ENCODE data around the gene FANCF.
A peak's percentile ranks its signal among the peaks of the same experiment; 100 is the strongest.
"Not testable (repeated sequence)": the region's sequence is repeated elsewhere in the genome, so short reads cannot be mapped to it uniquely, and the experiment has no call there.

Gene FANCF

GRCh38 chr11:22625448-22626287 lies at the start of gene FANCF:
TSS of gene FANCF (minus strand) at chr11:22625823. CDS start at chr11:22625810, 13 bp downstream.
- peak; percentile 97 for DNase-seq

DNA sequence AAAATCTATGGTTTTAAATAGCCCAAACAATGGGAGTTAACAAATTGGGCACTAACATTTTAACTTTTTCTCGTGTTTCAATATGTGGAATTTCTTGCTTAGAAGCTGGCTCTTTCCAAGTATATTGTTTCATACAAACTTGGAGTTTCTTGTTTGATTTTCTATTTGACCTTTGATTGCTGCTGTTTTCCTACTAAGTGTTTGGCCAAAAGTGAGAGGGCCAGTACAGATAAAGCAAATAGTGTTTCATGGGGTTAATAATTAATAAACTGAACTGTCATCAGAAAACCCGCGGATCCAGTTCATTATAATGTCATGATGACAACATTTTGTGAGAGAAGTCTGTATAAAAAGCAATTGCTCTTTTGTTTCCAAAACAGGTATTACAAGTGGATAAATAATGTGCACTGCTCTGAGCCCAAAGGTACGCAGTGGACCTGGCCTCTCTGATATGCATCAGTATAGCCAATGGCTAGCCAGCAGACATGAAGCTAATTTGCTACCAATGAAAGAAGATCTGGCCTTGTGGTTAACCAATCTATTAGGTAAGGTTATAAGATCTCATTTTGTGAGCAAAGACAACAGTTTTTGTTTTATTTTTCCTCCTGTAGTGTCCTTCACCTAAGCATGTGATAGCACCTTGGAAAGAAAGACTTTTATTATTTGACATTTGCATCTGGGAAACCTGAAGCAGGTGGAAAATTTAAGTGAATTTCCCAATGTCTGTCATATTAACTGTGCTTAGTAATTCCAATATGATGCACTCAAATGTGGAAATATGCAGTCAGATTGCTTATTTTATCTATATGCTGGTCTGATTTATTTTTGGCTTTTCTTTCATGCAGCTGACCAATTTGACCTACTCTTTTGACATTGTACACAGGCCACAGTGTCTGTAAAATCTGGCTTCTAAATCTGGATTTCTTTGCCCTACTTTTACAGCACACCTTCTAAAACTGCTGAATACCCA lies 49.1 kb upstream of the FANCF start:
- no peak for DNase-seq

DNA sequence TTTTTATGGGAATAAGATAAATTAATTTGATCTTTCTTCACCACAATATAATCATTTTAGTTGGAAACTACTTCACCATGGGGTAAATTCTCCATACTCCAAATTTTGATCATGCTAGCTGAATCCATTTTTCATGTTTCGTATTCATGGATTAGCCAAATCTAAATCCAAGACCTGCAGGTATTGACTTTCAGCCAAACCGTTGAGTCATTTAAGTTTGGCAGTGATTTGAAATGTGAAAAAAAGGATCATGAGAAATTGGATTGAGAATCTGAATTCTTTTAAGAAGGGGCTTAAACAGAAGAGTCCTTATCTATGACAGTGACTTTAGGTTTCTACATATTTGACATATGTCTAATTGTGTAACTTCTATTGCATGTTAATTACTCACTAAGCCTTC lies 46.1 kb upstream of the FANCF start:
- DNase-seq, result no peak

GRCh38 chr11:22670830-22671229 lies 45.2 kb upstream of the FANCF start:
- DNase-seq, result peak; percentile 3

DNA sequence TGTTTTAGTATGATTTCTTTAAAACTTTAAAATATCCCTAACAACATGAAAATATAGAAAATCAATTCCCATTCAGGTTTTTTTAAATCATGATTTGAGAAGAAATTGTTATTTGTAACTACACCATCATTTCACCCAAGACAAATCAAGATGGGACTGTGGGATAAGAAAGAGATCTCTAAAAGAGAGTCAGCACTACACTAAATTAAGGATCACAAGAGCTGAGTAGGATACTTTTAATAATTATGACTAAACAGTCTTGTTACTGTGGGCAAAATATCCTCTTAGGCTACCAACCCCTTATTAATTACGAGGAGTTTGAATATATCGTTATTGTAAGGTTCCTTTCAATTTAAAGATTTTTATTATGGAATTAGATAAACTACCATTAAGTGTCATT lies 43.7 kb upstream of the FANCF start:
- DNase-seq, result no peak

DNA sequence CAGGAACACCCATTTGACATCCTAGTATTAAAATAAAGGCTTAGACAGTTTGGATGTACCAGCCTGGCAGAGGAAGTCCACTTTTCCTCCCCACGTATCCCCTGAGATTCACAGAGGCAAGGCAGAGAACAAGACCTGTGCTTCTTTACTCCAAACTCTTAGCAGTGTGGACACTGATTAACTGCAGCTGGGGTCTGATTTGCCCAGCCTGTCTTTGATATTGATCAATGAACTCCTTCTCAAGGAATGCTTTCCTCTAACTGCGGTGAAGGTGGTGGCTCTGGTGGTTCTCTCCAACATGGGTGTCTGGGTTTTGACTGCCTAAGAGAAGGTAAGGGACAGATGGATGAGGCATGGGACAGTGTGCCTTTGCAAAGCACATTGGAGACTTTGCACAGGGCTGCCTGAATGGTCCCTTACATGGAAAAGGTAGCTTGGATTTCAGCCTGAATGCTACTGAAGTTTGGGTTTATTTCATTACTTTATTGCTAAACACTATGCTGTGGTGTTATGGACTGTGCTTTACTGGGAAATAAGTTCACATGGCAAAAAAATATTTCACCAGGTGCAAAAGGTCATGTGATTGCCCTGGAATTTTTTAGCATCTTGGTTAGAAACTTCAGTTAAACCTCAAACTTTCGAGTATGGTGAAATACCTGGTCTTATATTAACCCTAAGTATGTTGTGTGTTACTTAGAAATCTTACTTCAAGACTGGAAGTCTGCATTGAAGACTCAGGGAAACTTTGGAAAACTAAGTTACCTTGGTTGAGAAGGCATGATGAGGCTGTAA lies 42.6 kb upstream of the FANCF start:
- DNase-seq, result no peak

DNA sequence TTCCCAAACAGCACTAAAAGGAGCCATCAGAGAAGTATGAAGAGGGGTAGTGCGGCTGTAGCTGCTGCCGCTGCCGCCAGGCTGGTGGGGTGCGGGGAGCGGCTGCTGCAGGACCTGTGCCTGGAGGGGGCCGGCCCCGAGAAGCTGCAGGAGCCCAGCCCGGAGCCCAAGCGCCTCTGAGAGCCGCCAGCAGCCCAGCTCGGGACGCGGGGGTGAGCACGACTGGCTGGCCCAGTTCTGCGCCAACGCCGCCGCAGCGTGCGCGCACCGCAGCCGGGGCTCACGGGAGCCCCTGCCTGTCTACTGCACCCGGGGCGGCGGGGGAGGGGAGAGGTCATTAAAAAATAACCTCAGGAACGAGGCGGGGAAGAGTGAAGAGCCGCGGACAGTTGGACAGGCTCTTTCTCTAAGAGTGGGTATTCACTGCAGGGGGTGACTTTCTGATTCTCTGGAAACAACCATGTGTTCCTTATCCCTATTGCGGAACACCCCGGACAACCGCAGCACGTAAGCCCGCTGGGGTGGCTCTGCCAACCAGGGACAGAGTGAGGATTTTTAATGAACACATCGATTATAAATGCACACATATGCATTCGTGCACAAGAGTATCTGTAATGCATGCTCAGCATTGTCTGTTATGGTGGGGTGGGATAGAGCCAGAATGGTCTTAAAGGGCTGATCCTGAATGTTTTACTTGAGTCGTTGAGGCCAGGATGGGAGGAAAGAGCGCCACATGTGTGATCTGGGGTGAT lies 41.2 kb upstream of the FANCF start:
- peak; percentile 3 for DNase-seq

- no peak for DNase-seq
Measured at GRCh38 chr11:22666325-22666687, 40.7 kb upstream of the FANCF start, which contains the start of gene GAS2. TSS of gene GAS2 (plus strand) at chr11:22666611. CDS start at chr11:22674870, 8,259 bp downstream.

DNA sequence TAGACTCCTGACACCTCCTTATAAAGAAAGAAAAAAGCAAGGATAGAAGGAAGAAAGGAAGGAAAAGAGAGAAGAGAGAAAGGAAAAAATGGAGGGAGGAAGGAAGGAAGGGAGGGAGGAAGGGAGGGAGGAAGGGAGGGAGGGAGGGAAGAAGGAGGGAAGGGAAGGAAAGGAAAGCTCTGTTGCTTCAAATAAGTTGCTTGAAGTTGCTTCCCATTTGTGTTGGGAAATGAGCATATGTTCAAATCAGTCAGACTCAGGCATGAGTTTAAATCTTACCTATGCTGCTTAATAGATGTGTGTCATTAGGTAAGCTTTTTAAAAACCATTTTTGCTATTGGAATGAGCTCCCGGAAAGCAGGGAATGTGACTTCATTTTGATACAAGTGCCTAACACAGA lies 34.2 kb upstream of the FANCF start:
- no peak for DNase-seq

DNA sequence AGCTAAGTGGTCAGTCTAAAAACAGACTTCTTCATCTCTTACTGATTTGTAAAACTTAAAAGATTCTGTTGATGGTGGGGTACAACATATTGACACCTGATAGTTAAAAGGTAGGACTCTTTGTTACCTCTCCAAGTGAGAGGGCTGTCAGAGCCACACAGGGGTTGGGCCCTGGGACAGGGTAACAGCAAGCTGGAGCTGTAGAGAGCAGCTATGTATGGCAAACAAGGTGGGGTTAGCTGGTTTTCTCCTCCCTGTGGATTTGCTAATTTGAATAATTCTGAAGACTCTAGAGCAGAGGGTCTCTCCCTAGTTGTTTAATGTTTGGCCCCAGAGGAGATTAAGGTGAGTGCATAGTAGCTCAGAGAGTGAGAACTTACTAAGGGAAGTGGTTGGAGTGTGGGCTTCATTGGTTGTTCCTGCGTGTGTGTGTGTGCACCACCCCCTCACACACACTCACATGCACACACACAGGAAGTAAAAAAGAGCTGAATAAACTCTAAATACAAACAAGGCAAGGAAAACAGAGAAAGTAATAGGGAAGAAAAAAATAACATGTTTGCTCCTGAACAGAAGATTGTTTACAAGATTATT lies 31.6 kb upstream of the FANCF start:
- DNase-seq, result no peak

- DNase-seq, result no peak
Measured at GRCh38 chr11:22656130-22656529, 30.5 kb upstream of the FANCF start.

GRCh38 chr11:22652346-22652745 lies 26.7 kb upstream of the FANCF start:
- DNase-seq, result not testable (repeated sequence)

DNA sequence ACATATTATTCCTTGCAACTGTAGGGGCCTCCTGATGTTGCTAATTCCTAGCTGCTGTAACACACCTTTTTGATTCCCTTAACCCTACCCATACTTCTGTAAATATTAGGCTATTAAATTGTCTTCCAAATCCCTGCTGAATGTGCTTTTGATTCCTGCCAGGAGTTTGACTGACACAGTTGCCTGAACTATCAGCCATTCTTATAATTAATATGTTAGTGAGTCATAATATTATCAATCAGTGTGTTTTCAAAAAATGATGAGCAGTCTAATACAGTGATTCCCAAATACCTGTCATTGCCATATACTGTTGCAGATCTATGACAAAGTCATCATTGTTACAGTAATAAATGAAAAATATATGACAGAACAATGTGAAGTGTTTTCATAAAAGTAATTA lies 15.9 kb upstream of the FANCF start:
- DNase-seq, result no peak

DNA sequence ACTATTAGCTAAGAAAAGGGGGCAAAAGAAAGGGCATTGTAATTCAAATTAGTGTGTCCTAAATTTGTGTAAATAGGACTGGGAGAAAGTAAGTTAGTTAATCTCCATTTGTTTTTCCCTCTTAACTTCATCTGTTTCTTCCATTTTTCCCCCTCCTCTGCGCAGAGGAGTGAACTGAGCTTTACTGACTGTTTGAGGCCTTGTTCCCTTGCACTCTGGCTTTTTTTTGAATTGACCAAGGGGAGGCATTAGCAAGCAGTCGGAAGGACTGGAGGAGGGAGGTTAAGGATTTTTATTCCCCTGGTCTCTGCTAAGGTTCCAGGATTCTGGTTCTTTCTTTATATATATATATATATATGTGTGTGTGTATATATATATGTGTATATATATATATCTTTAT lies 15.2 kb upstream of the FANCF start:
- DNase-seq, result no peak

- DNase-seq, result no peak
Measured at GRCh38 chr11:22635689-22636088, 10.1 kb upstream of the FANCF start.

GRCh38 chr11:22634897-22635629 lies 9.4 kb upstream of the FANCF start:
- DNase-seq, result no peak

- no peak for DNase-seq
Measured at GRCh38 chr11:22633354-22633902, 7.8 kb upstream of the FANCF start.

DNA sequence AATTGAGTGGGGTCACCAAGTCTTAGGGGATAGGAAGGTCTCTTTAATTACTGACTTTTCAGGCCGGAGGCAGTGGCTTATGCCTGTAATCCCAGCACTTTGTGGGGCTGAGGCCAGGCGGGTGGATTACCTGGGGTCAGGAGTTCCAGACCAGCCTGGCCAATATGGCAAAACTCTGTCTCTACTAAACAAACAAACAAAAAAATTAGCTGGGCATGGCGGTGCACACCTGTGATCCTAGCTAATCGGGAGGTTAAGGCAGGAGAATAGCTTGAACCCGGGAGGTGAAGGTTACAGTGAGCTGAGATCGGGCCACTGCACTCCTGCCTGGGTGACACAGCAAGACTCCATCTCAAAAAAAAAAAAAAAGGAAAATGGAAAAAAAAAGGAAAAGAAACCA lies 1.8 kb upstream of the FANCF start:
- no peak for DNase-seq

- DNase-seq, result no peak
Measured at GRCh38 chr11:22626573-22627239, 1.1 kb upstream of the FANCF start.
